ENCODE results near the gene FDXR. TPM values are rescaled to one million over a fixed set of nuclear protein-coding genes. Genes with fewer than 3 reads are reported as not detected.

FDXR gene
- total RNA-seq, 1 experiment from 2014 or later = 39.7 TPM

GRCh38 chr17:74900208-74900607 lies 27.4 kb upstream of the FDXR start:
- no peak overlapping the region for H2BK20ac ChIP-seq (ENCODE audit: low read depth, low read length, poor library complexity, severe bottlenecking)
- no peak overlapping the region for H2AFZ ChIP-seq (ENCODE audit: low read length)
- H4K91ac ChIP-seq (ENCODE audit: insufficient read length, low read depth, low read length) = no peak overlapping the region
- H3T11ph ChIP-seq (ENCODE audit: low read length) = no peak overlapping the region
- H3K27me3 ChIP-seq (ENCODE audit: insufficient read depth, low read length) = peaks cover 5% of the 10 kb centered on the region; the same call in 1 of the 2 replicates
- H3K4me2 ChIP-seq (ENCODE audit: insufficient read depth, insufficient read length, low read length) = no peak overlapping the region
- H3K9ac ChIP-seq (ENCODE audit: extremely low read depth, insufficient read length, low read length) = no peak overlapping the region
- WGBS (ENCODE audit: extremely low coverage, insufficient read length, low lambda C conversion rate) = no CpG with 5 or more reads among the region's 8 CpGs
- no peaks in the 10 kb centered on the region for H4K20me1 ChIP-seq (ENCODE audit: control insufficient read depth, insufficient read depth, insufficient read length)
- H3K27ac ChIP-seq (ENCODE audit: insufficient read length, low read depth, low read length) = no peak overlapping the region
- DNase-seq = no peak
- no peak overlapping the region for H4K8ac ChIP-seq (replicated peaks; ENCODE audit: insufficient read length, low read depth, low read length)
- no peak overlapping the region for H3K14ac ChIP-seq (ENCODE audit: insufficient read depth, low read length)
- H3K4ac ChIP-seq (ENCODE audit: low read depth, low read length) = no peak overlapping the region
- H3K79me2 ChIP-seq (ENCODE audit: insufficient read depth, low read length) = no peaks in the 10 kb centered on the region
- H3K56ac ChIP-seq (ENCODE audit: insufficient read length, low read depth, low read length) = no peak overlapping the region
- H3K4me1 ChIP-seq (ENCODE audit: insufficient read depth, low read length) = peaks cover 3% of the 10 kb centered on the region
- H2BK15ac ChIP-seq (ENCODE audit: low read depth, low read length) = no peak overlapping the region
- H3K23me2 ChIP-seq (ENCODE audit: insufficient read length, low read depth, low read length, poor library complexity, severe bottlenecking) = no peaks in the 10 kb centered on the region
- H3K4me3 Mint-ChIP-seq = no peak overlapping the region; a peak in 1 of 5 replicates
- no peaks in the 10 kb centered on the region for H3K9me3 ChIP-seq (ENCODE audit: control insufficient read depth, low read depth, low read length)
- H3K9me3 Mint-ChIP-seq = no peaks in the 10 kb centered on the region
- H2AK5ac ChIP-seq (ENCODE audit: insufficient read length, low read length) = no peak overlapping the region
- no peak overlapping the region for H3K27ac Mint-ChIP-seq
- H2BK120ac ChIP-seq (ENCODE audit: low read depth, low read length, poor library complexity, severe bottlenecking) = no peak overlapping the region
- no peak overlapping the region for H2BK5ac ChIP-seq (ENCODE audit: insufficient read length, low read length)
- H3K18ac ChIP-seq (ENCODE audit: insufficient read length, low read depth, low read length) = no peak overlapping the region
- H4K5ac ChIP-seq (ENCODE audit: insufficient read length, low read depth, low read length) = no peak overlapping the region
- no peak overlapping the region for H2BK12ac ChIP-seq (ENCODE audit: insufficient read length, low read depth, low read length)
- peaks cover 65% of the 10 kb centered on the region for H3K27me3 Mint-ChIP-seq (ENCODE audit: low read depth)
- no peaks in the 10 kb centered on the region for H3K79me1 ChIP-seq (ENCODE audit: insufficient read depth, low read depth, low read length, poor library complexity, severe bottlenecking)
- H3K23ac ChIP-seq (ENCODE audit: insufficient read length, low read depth, low read length) = no peak overlapping the region
- peaks cover 7 to 17% of the 10 kb centered on the region in 2 experiments; a peak in 3 of 4 replicates for H3K4me1 Mint-ChIP-seq
- no peaks in the 10 kb centered on the region for H3K36me3 Mint-ChIP-seq (ENCODE audit: insufficient read depth in 1 of 3, low read depth in 3 of 3)
- no peak for TF ChIP-seq CTCF (conservative IDR thresholded peaks at IDR 0.05)

All from H9 (cell line).